Measurements from ENCODE around the gene PSMG4. TPM values are rescaled to one million over a fixed set of nuclear protein-coding genes. Genes with fewer than 3 reads are reported as not detected.
"Not testable (repeated sequence)": the region's sequence is repeated elsewhere in the genome, so short reads cannot be mapped to it uniquely, and the experiment has no call there.

Gene PSMG4
- total RNA-seq, 1 experiment from 2014 or later: 29.3 TPM

GRCh38 chr6:3244003-3244831 is 14.5 kb upstream of the PSMG4 start:
- WGBS (ENCODE audit: extremely low coverage, insufficient read length, low lambda C conversion rate): no CpG with 5 or more reads among the region's 8 CpGs
- Histone ChIP-seq H2AK5ac (ENCODE audit: insufficient read length, low read length) (no peak overlapping the region), H2BK5ac (ENCODE audit: insufficient read length, low read length) (no peak overlapping the region), H3K4ac (ENCODE audit: low read depth, low read length) (no peak overlapping the region), H3T11ph (ENCODE audit: low read length) (no peak overlapping the region), H3K79me1 (ENCODE audit: insufficient read depth, low read depth, low read length, poor library complexity, severe bottlenecking) (no peaks in the 10 kb centered on the region), H4K8ac (replicated peaks; ENCODE audit: insufficient read length, low read depth, low read length) (no peak overlapping the region), H3K79me2 (ENCODE audit: insufficient read depth, low read length) (no peaks in the 10 kb centered on the region), H4K20me1 (ENCODE audit: control insufficient read depth, insufficient read depth, insufficient read length) (no peaks in the 10 kb centered on the region), H3K4me1 (ENCODE audit: insufficient read depth, low read length) (peaks cover 1% of the 10 kb centered on the region; the same call in 1 of the 2 replicates), H2BK20ac (ENCODE audit: low read depth, low read length, poor library complexity, severe bottlenecking) (no peak overlapping the region), H3K56ac (ENCODE audit: insufficient read length, low read depth, low read length) (no peak overlapping the region), H3K9ac (ENCODE audit: extremely low read depth, insufficient read length, low read length) (no peak overlapping the region), H4K5ac (ENCODE audit: insufficient read length, low read depth, low read length) (no peak overlapping the region), H3K27me3 (ENCODE audit: insufficient read depth, low read length) (no peaks in the 10 kb centered on the region), H3K18ac (ENCODE audit: insufficient read length, low read depth, low read length) (no peak overlapping the region), H2BK15ac (ENCODE audit: low read depth, low read length) (no peak overlapping the region), H3K27ac (ENCODE audit: insufficient read length, low read depth, low read length) (no peak overlapping the region), H3K23me2 (ENCODE audit: insufficient read length, low read depth, low read length, poor library complexity, severe bottlenecking) (no peaks in the 10 kb centered on the region), H3K14ac (ENCODE audit: insufficient read depth, low read length) (no peak overlapping the region), H3K4me2 (ENCODE audit: insufficient read depth, insufficient read length, low read length) (no peak overlapping the region), H2BK120ac (ENCODE audit: low read depth, low read length, poor library complexity, severe bottlenecking) (no peak overlapping the region), H2BK12ac (ENCODE audit: insufficient read length, low read depth, low read length) (no peak overlapping the region), H3K9me3 (ENCODE audit: control insufficient read depth, low read depth, low read length) (no peaks in the 10 kb centered on the region), H3K23ac (ENCODE audit: insufficient read length, low read depth, low read length) (no peak overlapping the region), H2AFZ (ENCODE audit: low read length) (no peak overlapping the region), H4K91ac (ENCODE audit: insufficient read length, low read depth, low read length) (no peak overlapping the region)
- Mint-ChIP-seq H3K9me3 (no peaks in the 10 kb centered on the region), H3K27me3 (ENCODE audit: low read depth) (no peaks in the 10 kb centered on the region; the same call in none of the 2 replicates), H3K27ac (no peak overlapping the region), H3K4me3 (no peak overlapping the region), H3K4me1 (peaks cover 14 to 20% of the 10 kb centered on the region in 2 experiments), H3K36me3 (ENCODE audit: insufficient read depth in 1 of 3, low read depth in 3 of 3) (no peaks in the 10 kb centered on the region)
- DNase-seq: no peak
- TF ChIP-seq, protein P1, sequence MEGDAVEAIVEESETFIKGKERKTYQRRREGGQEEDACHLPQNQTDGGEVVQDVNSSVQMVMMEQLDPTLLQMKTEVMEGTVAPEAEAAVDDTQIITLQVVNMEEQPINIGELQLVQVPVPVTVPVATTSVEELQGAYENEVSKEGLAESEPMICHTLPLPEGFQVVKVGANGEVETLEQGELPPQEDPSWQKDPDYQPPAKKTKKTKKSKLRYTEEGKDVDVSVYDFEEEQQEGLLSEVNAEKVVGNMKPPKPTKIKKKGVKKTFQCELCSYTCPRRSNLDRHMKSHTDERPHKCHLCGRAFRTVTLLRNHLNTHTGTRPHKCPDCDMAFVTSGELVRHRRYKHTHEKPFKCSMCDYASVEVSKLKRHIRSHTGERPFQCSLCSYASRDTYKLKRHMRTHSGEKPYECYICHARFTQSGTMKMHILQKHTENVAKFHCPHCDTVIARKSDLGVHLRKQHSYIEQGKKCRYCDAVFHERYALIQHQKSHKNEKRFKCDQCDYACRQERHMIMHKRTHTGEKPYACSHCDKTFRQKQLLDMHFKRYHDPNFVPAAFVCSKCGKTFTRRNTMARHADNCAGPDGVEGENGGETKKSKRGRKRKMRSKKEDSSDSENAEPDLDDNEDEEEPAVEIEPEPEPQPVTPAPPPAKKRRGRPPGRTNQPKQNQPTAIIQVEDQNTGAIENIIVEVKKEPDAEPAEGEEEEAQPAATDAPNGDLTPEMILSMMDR (conservative IDR thresholded peaks at IDR 0.05): no peak

GRCh38 chr6:3244832-3245161 is 13.9 kb upstream of the PSMG4 start:
- H2AK5ac ChIP-seq (ENCODE audit: insufficient read length, low read length); H3K9me3 ChIP-seq (ENCODE audit: control insufficient read depth, low read depth, low read length); H3K56ac ChIP-seq (ENCODE audit: insufficient read length, low read depth, low read length); H3K36me3 Mint-ChIP-seq (ENCODE audit: insufficient read depth in 1 of 3, low read depth in 3 of 3); H3K23ac ChIP-seq (ENCODE audit: insufficient read length, low read depth, low read length); H4K5ac ChIP-seq (ENCODE audit: insufficient read length, low read depth, low read length); H3K9ac ChIP-seq (ENCODE audit: extremely low read depth, insufficient read length, low read length); H3K27me3 ChIP-seq (ENCODE audit: insufficient read depth, low read length); H3K4ac ChIP-seq (ENCODE audit: low read depth, low read length); H3K79me1 ChIP-seq (ENCODE audit: insufficient read depth, low read depth, low read length, poor library complexity, severe bottlenecking); H2BK15ac ChIP-seq (ENCODE audit: low read depth, low read length); DNase-seq; H2AFZ ChIP-seq (ENCODE audit: low read length); H3K4me1 ChIP-seq (ENCODE audit: insufficient read depth, low read length); H2BK120ac ChIP-seq (ENCODE audit: low read depth, low read length, poor library complexity, severe bottlenecking); H3K79me2 ChIP-seq (ENCODE audit: insufficient read depth, low read length); H4K8ac ChIP-seq (replicated peaks; ENCODE audit: insufficient read length, low read depth, low read length); H3K27me3 Mint-ChIP-seq (ENCODE audit: low read depth); H4K91ac ChIP-seq (ENCODE audit: insufficient read length, low read depth, low read length); H3K4me2 ChIP-seq (ENCODE audit: insufficient read depth, insufficient read length, low read length); H2BK20ac ChIP-seq (ENCODE audit: low read depth, low read length, poor library complexity, severe bottlenecking); H3K14ac ChIP-seq (ENCODE audit: insufficient read depth, low read length); H3K23me2 ChIP-seq (ENCODE audit: insufficient read length, low read depth, low read length, poor library complexity, severe bottlenecking); H3T11ph ChIP-seq (ENCODE audit: low read length); H2BK5ac ChIP-seq (ENCODE audit: insufficient read length, low read length); H3K4me3 Mint-ChIP-seq; H3K9me3 Mint-ChIP-seq; H3K18ac ChIP-seq (ENCODE audit: insufficient read length, low read depth, low read length); H3K27ac ChIP-seq (ENCODE audit: insufficient read length, low read depth, low read length); H2BK12ac ChIP-seq (ENCODE audit: insufficient read length, low read depth, low read length); H4K20me1 ChIP-seq (ENCODE audit: control insufficient read depth, insufficient read depth, insufficient read length); H3K27ac Mint-ChIP-seq: not testable (repeated sequence)
- no CpG with 5 or more reads among the region's 7 CpGs for WGBS (ENCODE audit: extremely low coverage, insufficient read length, low lambda C conversion rate)
- H3K4me1 Mint-ChIP-seq: peaks cover 14 to 25% of the 10 kb centered on the region in 2 experiments
